ENCODE data around the gene NHSL1.

NHSL1 gene

DNA sequence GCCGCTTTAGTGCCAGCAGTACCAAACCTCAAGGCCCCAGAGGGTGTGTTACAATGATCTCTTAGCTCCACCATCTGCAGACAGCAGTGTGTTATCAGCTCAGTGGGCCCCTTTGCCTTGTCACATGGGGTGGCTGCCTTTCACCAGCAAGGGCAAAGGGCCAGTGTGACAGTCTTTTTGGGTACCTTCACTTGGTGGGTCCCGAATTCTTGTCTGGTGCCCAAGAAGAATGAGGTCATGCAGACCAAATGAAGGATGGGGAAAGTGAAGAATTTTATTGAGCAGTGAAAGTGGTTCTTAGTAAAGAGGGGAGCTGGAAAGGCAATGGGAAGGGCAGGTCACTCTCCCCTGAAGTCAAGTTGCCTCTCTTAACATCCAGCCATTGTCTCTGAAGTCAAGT, 124.5 kb downstream of the NHSL1 start:
- DNase-seq = no peak

DNA sequence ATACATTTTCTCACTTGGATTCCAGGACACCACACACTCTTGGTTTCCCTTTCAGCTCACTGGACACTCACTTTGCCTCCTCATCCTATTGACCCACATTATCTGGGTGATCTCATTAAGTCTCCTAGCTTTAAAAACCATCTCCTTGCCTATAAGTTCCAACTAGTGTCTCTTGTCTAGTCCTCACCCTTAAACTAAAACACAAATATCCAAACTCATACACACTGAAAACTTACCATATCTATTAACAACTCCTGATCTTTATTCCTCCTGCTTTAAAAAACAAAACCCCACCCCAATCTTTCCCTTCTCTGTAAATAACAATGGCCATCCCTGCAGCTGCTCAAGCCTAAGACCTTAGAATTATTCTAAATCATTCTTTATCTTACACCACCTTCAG, 125.1 kb downstream of the NHSL1 start:
- no peak for DNase-seq

DNA sequence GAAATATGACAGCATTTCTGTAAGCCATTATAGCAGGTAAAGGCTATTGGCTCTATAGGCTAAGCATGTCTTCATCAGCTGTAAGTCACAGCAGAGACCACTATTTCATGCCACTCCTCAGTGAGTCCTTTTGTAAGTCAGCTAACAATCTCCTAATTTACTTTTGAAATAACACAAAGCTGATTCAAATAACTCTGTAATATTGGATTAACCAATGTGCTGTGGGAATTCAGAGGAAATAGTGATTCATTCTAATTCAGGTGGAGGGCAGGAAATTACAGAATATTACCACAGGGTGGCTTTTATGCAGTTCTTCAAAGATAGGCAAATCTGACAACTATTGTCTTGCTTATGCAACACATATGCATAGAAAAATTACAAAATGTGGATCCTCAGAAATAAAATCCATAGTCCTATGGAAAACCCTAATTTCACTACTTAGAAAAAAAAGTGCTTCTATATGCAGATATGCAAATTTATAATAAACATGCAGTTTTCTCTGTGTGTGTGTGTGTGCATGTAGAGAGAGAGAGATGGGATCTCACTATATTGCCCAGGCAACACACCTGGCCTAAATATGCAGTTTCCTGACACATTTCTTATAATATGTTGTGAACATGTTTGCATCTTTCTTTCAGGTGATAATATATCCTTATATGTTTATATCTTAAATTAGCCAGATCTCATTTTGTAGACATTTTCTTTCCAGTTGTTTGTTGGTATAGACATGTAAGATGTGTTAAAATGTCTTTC, 126.4 kb downstream of the NHSL1 start:
- no peak for DNase-seq

All from amygdala (tissue), 56 donors.